GM11168 (cell line): ENCODE measurements around the gene PTPRT.

Experiments
- in situ Hi-C: fragments of 300-500 bp; cut with MboI; formaldehyde crosslinking; loops from one replicate; pipeline ENCODE4 v1.12.0; 2022; ENCODE audit warnings: low sequenced_read_pairs; ENCODE audit not compliant: unreplicated experiment

The PTPRT gene

GRCh38 chr20:42118409-42119125, 1071.1 kb downstream of the PTPRT start:
- in situ Hi-C loops = no loop called here

- in situ Hi-C loops = no loop called here
These were observed 1071.7 kb downstream of the PTPRT start for GRCh38 chr20:42118001-42118400.

- in situ Hi-C loops = no loop called here
These were observed 1076.5 kb downstream of the PTPRT start for GRCh38 chr20:42113236-42113635.

- in situ Hi-C loops = no loop called here
These were observed 1077.5 kb downstream of the PTPRT start for GRCh38 chr20:42112161-42112560.

GRCh38 chr20:42111349-42111748, 1078.4 kb downstream of the PTPRT start:
- in situ Hi-C loops = no loop called here

- in situ Hi-C loops = no loop called here
These were observed 1079.4 kb downstream of the PTPRT start for GRCh38 chr20:42110301-42110700.

GRCh38 chr20:42102000-42102399, 1087.7 kb downstream of the PTPRT start:
- in situ Hi-C loops = no loop called here

GRCh38 chr20:42100137-42100704, 1089.5 kb downstream of the PTPRT start:
- in situ Hi-C loops = no loop called here

- in situ Hi-C loops = no loop called here
These were observed 1090.6 kb downstream of the PTPRT start for GRCh38 chr20:42099101-42099500.

- in situ Hi-C loops = no loop called here
These were observed 1091.3 kb downstream of the PTPRT start for GRCh38 chr20:42098418-42098817.

- in situ Hi-C loops = no loop called here
These were observed 1092.0 kb downstream of the PTPRT start for GRCh38 chr20:42097741-42098140.

- in situ Hi-C loops = no loop called here
These were observed 1094.5 kb downstream of the PTPRT start for GRCh38 chr20:42095221-42095620.

GRCh38 chr20:42093542-42094440, 1095.9 kb downstream of the PTPRT start:
- in situ Hi-C loops = no loop called here

- in situ Hi-C loops = no loop called here
These were observed 1096.7 kb downstream of the PTPRT start for GRCh38 chr20:42093041-42093440.

- in situ Hi-C loops = no loop called here
These were observed 1104.3 kb downstream of the PTPRT start for GRCh38 chr20:42085366-42085765.

- in situ Hi-C loops = no loop called here
These were observed 1106.4 kb downstream of the PTPRT start for GRCh38 chr20:42083280-42083679.

- in situ Hi-C loops = no loop called here
These were observed 1107.1 kb downstream of the PTPRT start for GRCh38 chr20:42082611-42083010.

GRCh38 chr20:42080956-42081355, 1108.8 kb downstream of the PTPRT start:
- in situ Hi-C loops = no loop called here

- in situ Hi-C loops = no loop called here
These were observed 1114.8 kb downstream of the PTPRT start for GRCh38 chr20:42074944-42075343.

- in situ Hi-C loops = no loop called here
These were observed 1122.1 kb downstream of the PTPRT start for GRCh38 chr20:42067596-42067995.

GRCh38 chr20:42067174-42067573, 1122.5 kb downstream of the PTPRT start:
- in situ Hi-C loops = no loop called here
